ENCODE data around the gene ASPRV1.

ASPRV1 gene

DNA sequence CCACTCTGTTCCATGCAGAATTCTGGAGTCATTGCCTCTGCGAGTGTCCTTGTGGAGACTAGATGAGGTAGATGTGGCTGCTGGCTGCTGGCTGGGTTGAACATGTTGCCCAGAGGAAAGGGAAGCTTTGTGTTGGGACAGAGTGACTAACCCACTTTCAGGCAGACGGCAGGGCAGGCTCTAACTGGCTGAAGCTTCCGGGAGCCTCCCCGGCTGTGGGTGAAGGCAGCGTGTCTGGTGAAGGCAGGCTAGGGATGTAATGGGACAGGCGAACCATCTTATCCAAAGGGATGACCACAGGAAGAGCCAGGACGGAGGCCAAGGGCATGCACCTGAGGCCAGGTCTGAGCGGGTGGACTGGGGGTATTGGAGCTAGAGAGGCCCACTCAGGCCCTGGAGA, 16.0 kb downstream of the ASPRV1 start:
- no peak for DNase-seq
- intact Hi-C loops (cut with DNase I), result no loop called here

GRCh38 chr2:69944756-69945155, 16.7 kb downstream of the ASPRV1 start:
- DNase-seq, result no peak
- intact Hi-C loops (cut with DNase I), result no loop called here

DNA sequence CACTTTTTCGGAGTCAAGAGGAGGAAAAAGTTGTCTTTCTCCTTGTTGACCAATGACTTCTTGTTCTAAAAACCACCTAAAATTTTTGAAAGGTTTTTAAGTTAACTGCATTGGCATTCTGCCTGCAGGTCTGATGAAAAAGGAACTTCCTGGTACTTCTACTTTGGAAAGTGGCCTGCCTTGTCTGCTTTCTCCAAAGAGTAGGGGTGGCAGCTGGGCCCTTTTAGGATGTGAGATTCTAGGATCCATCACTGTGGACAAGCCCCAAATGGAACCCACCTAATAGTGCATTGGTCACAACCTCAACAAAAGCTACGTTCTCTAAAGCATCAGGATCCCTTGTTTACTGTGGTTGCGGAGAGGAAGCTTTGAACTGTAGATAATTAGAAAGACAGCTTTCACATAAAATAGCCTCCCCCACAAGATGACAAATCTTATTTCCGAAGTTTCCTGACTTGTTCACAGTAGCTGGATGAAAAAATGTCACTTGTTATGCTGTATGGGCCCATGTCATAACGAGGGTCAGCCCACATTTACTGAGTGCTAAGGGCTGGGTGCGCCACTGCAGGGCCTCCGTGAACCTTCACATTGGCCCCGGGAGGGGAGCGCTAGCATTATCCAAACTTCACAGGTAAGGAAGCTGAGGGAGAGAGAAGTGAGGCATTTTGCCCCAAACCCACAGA, 17.4 kb downstream of the ASPRV1 start:
- DNase-seq, result no peak
- intact Hi-C loops (cut with DNase I), result no loop called here

DNA sequence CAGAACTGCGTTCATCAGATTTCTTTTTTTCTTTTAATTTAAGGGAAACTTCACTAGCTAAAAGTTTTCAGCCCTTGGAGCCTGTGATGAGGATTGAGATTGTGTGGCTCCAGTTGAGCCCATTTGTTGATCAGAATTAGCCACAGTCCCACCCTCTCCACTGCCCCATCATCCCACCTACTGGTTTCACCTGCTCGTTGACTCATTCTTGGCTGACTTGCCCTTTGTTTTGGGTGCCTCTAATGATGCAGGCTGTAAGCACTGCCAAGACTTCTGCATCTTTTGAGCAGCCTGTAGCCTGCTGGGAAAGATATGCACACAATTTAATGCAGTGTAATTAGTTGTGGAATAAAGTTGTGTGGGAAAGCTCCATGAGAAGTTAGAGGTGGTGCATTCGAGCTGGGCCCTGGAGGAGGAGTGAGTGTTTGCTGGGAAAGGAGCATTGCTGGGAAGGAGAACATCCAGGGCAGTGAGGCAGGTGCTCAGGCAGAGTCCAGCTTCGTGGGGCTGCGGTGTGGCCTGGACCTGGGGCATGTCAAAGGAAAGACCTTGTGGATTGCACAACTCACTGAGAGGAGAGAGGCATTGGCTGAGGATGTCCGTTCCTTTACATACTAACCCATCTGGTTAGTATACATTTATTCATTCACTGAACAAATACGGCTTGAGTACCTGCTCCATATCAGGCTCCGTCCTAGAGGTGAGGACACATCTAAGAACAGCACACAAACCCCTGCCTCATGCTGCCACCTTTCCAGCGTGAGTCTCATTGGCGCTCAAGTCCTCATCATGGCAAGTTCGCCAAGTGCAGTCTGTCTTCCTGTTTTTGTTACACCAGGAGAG, 18.2 kb downstream of the ASPRV1 start:
- intact Hi-C loops (cut with DNase I), result no loop called here
- no peak for DNase-seq

GRCh38 chr2:69940691-69941090, 20.7 kb downstream of the ASPRV1 start:
- intact Hi-C loops (cut with DNase I), result no loop called here
- DNase-seq, result no peak

- intact Hi-C loops (cut with DNase I), result no loop called here
Measured at GRCh38 chr2:69939722-69940121, 21.7 kb downstream of the ASPRV1 start.

GRCh38 chr2:69937968-69938367, 23.5 kb downstream of the ASPRV1 start:
- no peak for DNase-seq
- intact Hi-C loops (cut with DNase I), result no loop called here

More at GRCh38 chr2:69939722-69940121, 21.7 kb downstream of the ASPRV1 start:
- DNase-seq, result no peak

DNA sequence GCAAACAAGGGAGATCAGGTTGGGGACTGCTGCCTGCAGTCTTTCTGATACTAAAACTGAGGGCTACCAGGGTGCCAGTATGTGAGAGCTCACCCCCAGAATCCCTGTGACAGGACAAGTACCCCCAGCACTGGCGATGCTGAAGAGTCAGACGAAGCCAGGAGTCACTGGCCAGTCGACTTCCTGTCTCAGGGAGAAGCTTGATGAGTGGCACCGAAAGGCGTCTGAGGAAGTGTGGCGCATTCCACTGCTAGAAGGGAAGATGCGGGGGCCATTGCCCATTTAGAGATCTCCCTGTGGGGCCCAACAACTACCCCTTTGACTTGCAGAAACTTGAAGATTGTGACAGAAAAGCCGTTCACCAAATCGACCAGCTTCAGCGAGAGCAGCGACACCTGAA, 24.5 kb downstream of the ASPRV1 start:
- DNase-seq, result no peak
- intact Hi-C loops (cut with DNase I), result no loop called here

- intact Hi-C loops (cut with DNase I), result no loop called here
Measured at GRCh38 chr2:69935011-69935410, 26.4 kb downstream of the ASPRV1 start.

DNA sequence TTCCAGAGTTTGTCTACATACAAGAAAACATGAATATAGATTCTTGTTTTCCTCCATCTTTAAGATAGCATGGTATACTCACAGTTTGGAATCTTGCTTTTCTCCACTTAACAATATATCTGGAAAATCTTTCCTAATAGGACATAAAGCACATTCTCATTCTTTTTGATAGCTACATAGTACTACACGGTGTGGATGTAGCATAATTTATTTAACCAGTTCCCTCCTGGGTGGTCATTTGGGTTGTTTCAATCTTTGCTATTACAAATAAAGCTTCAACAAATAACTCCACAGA, 26.9 kb downstream of the ASPRV1 start:
- no peak for DNase-seq
- intact Hi-C loops (cut with DNase I), result no loop called here

More at GRCh38 chr2:69935011-69935410, 26.4 kb downstream of the ASPRV1 start:
- no peak for DNase-seq

- intact Hi-C loops (cut with DNase I), result no loop called here
- no peak for DNase-seq
Measured at GRCh38 chr2:69933839-69934613, 27.4 kb downstream of the ASPRV1 start.

- intact Hi-C loops (cut with DNase I), result no loop called here
- DNase-seq, result no peak
Measured at GRCh38 chr2:69933254-69933828, 28.1 kb downstream of the ASPRV1 start.

- DNase-seq, result no peak
- intact Hi-C loops (cut with DNase I), result no loop called here
Measured at GRCh38 chr2:69932596-69932922, 28.9 kb downstream of the ASPRV1 start.

DNA sequence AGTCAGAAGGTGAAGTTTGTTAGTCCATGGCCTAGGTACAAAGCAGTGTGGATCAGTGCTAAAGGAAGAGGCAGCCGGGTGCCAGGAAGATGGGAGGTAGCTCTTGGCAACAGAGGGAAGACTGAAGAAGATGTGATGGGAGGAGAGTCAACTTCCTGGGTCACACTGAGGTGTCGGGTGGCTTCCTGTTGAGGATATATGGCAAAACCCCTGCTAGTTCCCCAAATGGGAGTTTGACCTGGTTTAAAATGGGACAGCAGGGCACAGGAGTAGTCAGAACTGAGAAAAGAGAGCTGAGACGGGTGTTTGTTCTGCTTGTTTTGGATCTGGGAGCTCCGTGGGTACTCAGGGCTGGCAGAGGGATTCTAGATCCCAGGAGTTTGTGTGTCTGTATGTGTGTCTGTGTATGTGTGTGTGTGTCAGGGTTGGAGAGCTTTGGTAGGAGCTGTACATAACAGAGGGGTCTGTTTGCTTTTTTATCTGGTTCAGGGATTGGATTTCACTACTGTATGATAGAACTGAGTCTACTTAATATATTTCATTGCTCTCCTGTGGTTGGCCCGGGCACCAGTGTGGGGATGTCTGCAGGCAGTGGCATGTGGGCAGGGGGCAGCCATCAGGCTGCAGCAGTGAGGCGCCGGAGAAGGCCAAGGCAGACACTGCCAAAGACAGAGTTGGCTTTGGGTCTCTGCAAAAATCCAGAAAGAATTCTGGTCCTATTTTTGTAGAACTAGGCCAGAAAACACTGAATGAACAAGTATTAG, 29.4 kb downstream of the ASPRV1 start:
- DNase-seq, result peak in 1 of 10 donors; percentile 84
- intact Hi-C loops (cut with DNase I), result no loop called here

GRCh38 chr2:69926849-69927515, 34.4 kb downstream of the ASPRV1 start:
- intact Hi-C loops (cut with DNase I), result no loop called here
- no peak for DNase-seq

DNA sequence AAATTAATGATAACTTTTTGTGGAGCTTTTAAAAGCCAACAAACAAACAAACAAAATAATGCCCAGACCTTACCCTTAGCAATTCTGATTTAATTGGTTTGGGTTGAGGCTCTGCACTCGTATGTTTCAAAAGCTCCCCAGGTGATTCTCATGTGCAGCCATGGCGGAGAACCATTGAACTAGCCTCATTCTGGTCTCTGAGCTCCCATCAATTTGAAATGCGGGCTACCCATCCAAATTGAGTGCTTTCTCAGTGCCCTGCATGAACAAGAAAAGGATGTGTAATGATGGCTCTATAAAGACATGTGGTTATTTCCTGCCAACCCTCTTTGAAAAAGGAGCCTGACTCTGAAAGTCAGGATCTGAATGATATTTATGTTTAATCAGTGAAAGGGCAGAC, 38.3 kb downstream of the ASPRV1 start:
- DNase-seq, result no peak
- intact Hi-C loops (cut with DNase I), result no loop called here

GRCh38 chr2:69918401-69918800, 43.0 kb downstream of the ASPRV1 start:
- intact Hi-C loops (cut with DNase I), result loop anchor here (5.0 kb wide), 1 partner anchor 164 kb away; no protein-coding TSS in a partner anchor
- DNase-seq, result no peak

DNA sequence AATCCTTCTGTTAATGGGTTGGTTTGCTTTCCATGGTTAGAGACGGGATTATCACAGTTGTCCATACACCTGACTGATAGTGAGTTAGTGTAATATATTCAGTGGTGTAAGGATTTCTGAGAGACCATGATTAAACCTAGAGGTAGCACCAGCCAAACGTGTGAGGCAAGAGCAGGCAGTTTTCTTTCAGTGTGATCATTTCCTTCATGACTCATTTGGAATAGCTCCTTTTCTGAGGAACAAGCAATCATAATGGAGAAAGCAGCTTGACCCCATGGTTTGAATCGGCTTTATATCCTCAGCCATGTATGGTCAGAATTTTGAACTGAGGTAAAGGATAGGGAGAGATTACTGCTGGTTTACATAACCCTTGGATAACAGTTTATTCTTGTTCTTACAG, 43.6 kb downstream of the ASPRV1 start:
- DNase-seq, result no peak
- intact Hi-C loops (cut with DNase I), result loop anchor here (5.0 kb wide), 1 partner anchor 164 kb away; no protein-coding TSS in a partner anchor

DNA sequence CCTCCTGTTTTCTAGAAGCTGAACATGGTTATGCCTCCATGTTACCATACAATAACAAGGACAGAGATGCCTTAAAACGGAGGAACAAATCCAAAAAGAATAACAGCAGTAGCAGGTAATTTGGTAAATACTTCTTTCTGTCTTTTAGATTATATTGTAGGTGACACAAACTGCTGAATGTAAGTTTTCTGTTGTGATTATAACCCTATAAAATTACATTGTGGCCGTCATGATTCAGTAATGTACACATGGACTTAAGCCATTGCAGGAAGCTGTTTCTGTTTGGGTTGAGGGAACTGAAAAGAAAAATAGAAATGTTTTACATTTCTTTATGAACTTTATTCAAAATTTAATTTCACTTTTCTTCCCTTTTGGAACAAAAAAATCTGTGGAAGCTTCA, 45.3 kb downstream of the ASPRV1 start:
- no peak for DNase-seq
- intact Hi-C loops (cut with DNase I), result loop anchor here (5.0 kb wide), 1 partner anchor 166 kb away; no protein-coding TSS in a partner anchor
